ENCODE measurements around the gene AFF3. TPM values are rescaled to one million over a fixed set of nuclear protein-coding genes. Genes with fewer than 3 reads are reported as not detected.
A peak's percentile ranks its signal among the peaks of the same experiment; 100 is the strongest.

Gene AFF3
- total RNA-seq, 6 experiments from 2014 or later = 0.80 to 8.2 (median 6.8) TPM

DNA sequence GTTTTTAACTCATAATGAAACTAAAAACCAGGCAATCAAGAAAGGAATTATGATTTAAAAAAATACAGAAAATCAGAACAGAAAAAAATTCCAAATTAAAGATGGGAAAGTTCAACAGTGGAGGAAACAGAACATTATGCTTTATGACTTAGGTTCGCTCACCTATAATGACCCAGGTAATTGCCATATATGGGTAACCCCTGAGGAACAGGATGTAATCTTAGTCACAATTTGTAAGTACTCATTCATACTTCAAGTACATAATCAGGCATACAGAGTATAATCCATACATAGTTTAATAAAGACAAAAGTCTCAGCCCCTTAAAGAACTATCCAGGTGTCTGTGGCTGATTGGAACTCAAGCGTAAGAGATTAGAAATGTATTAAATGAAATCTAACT lies 159.6 kb downstream of the AFF3 start:
- no peak for DNase-seq
- H3K4me1 Mint-ChIP-seq (ENCODE audit: low read depth) = peaks cover 14% of the 10 kb centered on the region
- peaks cover 11% of the 10 kb centered on the region; the same call in 1 of the 2 replicates for H3K36me3 Mint-ChIP-seq (ENCODE audit: low read depth)
- TF ChIP-seq, protein P1, sequence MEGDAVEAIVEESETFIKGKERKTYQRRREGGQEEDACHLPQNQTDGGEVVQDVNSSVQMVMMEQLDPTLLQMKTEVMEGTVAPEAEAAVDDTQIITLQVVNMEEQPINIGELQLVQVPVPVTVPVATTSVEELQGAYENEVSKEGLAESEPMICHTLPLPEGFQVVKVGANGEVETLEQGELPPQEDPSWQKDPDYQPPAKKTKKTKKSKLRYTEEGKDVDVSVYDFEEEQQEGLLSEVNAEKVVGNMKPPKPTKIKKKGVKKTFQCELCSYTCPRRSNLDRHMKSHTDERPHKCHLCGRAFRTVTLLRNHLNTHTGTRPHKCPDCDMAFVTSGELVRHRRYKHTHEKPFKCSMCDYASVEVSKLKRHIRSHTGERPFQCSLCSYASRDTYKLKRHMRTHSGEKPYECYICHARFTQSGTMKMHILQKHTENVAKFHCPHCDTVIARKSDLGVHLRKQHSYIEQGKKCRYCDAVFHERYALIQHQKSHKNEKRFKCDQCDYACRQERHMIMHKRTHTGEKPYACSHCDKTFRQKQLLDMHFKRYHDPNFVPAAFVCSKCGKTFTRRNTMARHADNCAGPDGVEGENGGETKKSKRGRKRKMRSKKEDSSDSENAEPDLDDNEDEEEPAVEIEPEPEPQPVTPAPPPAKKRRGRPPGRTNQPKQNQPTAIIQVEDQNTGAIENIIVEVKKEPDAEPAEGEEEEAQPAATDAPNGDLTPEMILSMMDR (IDR thresholded peaks at IDR 0.05) = no peak
- peaks cover 9% of the 10 kb centered on the region; the same call in 1 of the 2 replicates for H3K27me3 Mint-ChIP-seq (ENCODE audit: insufficient read depth)
- H3K4me3 Mint-ChIP-seq = no peak overlapping the region
- no peaks in the 10 kb centered on the region; the same call in 1 of the 2 replicates for H3K9me3 Mint-ChIP-seq
- H3K27ac Mint-ChIP-seq = no peak overlapping the region

DNA sequence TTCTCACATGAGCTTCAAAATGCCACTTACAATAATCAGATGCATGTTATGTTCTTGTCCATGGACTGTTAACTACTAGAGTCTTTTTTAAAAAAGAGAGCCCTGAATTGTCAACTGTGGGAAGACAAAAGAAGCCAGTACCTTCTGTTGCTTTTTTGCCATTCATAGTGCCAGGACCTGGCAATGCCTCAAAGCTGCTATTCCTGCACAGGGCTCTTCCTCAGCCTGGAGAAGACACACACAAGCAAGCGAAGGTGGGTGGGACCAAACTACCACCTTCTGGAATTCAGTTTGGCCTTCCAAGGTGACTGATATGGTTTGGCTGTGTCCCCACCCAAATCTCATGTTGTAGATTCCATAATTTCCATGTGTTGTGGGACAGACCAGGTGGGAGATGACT lies 160.6 kb downstream of the AFF3 start:
- Mint-ChIP-seq H3K27ac (no peak overlapping the region), H3K4me3 (no peak overlapping the region), H3K9me3 (no peaks in the 10 kb centered on the region; the same call in 1 of the 2 replicates), H3K4me1 (ENCODE audit: low read depth) (peaks cover 17% of the 10 kb centered on the region), H3K36me3 (ENCODE audit: low read depth) (peaks cover 11% of the 10 kb centered on the region; the same call in 1 of the 2 replicates), H3K27me3 (ENCODE audit: insufficient read depth) (peaks cover 4% of the 10 kb centered on the region; the same call in 1 of the 2 replicates)
- no peak for DNase-seq
- TF ChIP-seq, protein P1 (IDR thresholded peaks at IDR 0.05) = no peak

DNA sequence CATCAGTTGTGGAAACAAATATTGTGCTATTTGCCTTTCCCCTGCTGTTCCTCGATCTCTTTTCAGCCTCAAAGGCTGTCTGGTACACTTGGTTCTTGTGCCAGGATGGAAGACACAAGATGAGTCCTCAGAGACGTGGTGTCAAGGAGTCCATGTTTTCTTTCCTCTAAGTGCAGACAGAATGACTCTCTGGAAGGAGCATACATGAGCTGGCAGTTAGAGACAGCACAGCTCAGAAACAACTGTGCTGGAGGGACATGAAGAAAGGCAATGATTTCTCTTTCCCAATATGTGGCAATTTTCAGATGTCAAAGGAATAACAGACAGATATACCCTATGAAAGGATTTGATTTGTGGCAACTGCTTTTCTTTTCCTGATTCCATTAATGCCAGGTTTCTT lies 162.2 kb downstream of the AFF3 start:
- Mint-ChIP-seq H3K27ac (no peak overlapping the region), H3K27me3 (ENCODE audit: insufficient read depth) (peaks cover 2% of the 10 kb centered on the region; the same call in 1 of the 2 replicates), H3K4me3 (no peak overlapping the region), H3K9me3 (no peaks in the 10 kb centered on the region; the same call in 1 of the 2 replicates), H3K4me1 (ENCODE audit: low read depth) (peaks cover 23% of the 10 kb centered on the region), H3K36me3 (ENCODE audit: low read depth) (peaks cover 11% of the 10 kb centered on the region; the same call in 1 of the 2 replicates)
- no peak for DNase-seq
- TF ChIP-seq, protein P1 (IDR thresholded peaks at IDR 0.05) = no peak

DNA sequence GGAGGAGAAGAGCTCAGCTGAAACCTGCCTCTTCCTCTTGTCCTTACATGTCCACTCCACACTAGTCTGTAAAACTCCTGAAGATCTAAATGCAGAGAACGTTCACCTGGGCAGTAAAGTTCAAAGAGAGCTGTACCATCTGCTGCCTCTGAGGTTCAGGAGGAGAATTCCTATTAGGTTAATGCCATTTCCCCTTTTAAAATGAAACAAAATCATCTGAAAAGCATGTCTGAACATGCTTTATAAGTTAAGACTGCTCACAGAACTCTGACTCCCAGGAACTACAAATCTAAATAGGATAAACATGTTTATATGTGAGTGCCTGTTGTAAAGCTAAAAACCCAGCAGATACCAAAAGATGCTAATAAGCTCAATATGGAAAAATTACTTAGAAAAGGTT lies 164.4 kb downstream of the AFF3 start:
- H3K36me3 Mint-ChIP-seq (ENCODE audit: low read depth) = peaks cover 11% of the 10 kb centered on the region; the same call in 1 of the 2 replicates
- DNase-seq = no peak
- no peaks in the 10 kb centered on the region; the same call in 1 of the 2 replicates for H3K9me3 Mint-ChIP-seq
- TF ChIP-seq, protein P1 (IDR thresholded peaks at IDR 0.05) = no peak
- peaks cover 29% of the 10 kb centered on the region for H3K4me1 Mint-ChIP-seq (ENCODE audit: low read depth)
- H3K27me3 Mint-ChIP-seq (ENCODE audit: insufficient read depth) = no peaks in the 10 kb centered on the region; the same call in 1 of the 2 replicates
- peak overlapping the region; percentile 32; the same call in 1 of the 2 replicates for H3K27ac Mint-ChIP-seq
- no peak overlapping the region for H3K4me3 Mint-ChIP-seq

DNA sequence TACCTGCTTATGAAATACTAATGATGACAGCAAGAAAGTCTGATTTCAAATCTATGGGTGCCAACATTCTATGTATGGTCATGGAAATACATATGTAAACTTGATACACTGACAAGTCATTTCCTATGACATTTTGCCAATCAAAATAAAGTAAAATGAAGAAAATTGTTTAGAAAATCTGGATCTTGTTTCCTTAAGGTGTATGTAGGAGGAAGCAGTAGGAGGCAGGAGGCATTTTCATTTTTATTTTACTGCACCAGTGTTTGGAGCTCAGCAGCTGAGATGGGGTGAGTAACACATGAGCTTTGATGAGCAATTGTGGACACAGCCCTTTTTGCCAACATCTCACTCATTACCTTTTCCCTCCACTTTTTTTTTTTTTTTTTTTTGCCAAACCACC lies 167.0 kb downstream of the AFF3 start:
- Mint-ChIP-seq H3K27ac (no peak overlapping the region), H3K4me1 (ENCODE audit: low read depth) (peaks cover 33% of the 10 kb centered on the region), H3K27me3 (ENCODE audit: insufficient read depth) (no peaks in the 10 kb centered on the region; the same call in none of the 2 replicates), H3K36me3 (ENCODE audit: low read depth) (peaks cover 4% of the 10 kb centered on the region; the same call in 1 of the 2 replicates), H3K4me3 (no peak overlapping the region), H3K9me3 (no peaks in the 10 kb centered on the region; the same call in 1 of the 2 replicates)
- TF ChIP-seq, protein P1 (IDR thresholded peaks at IDR 0.05) = no peak
- peak; percentile 15 for DNase-seq

All from HFFc6 (cell line).